H9 (cell line): ENCODE measurements around the gene DNHD1. TPM values are rescaled to one million over a fixed set of nuclear protein-coding genes. Genes with fewer than 3 reads are reported as not detected.

Source experiments
- DNase-seq: peaks from one replicate; pipeline ENCODE4 v3.0.0-alpha.2; 2017
- H2AFZ ChIP-seq: one replicate; pipeline ENCODE4 v1.6.1; 2013; ENCODE audit warnings: mild to moderate bottlenecking, low read length, control low read depth, moderate library complexity
- H2AK5ac ChIP-seq: 2 replicates; pipeline ENCODE4 v1.6.1; 2013; ENCODE audit warnings: low read length, control low read depth, mixed read lengths; ENCODE audit not compliant: insufficient read length
- H2BK120ac ChIP-seq: one replicate; pipeline ENCODE4 v1.6.1; 2013; ENCODE audit warnings: low read depth, mild to moderate bottlenecking, low read length, control low read depth, inconsistent platforms; ENCODE audit not compliant: poor library complexity, severe bottlenecking
- H2BK12ac ChIP-seq: 2 replicates; pipeline ENCODE4 v1.6.1; 2013; ENCODE audit warnings: low read length, control low read depth, mixed read lengths, low read depth; ENCODE audit not compliant: insufficient read length
- H2BK15ac ChIP-seq: 2 replicates; pipeline ENCODE4 v1.6.1; 2013; ENCODE audit warnings: low read depth, low read length, control low read depth
- H2BK20ac ChIP-seq: one replicate; pipeline ENCODE4 v1.6.1; 2013; ENCODE audit warnings: low read depth, mild to moderate bottlenecking, low read length, control low read depth, inconsistent platforms; ENCODE audit not compliant: poor library complexity, severe bottlenecking
- H2BK5ac ChIP-seq: 2 replicates; pipeline ENCODE4 v1.6.1; 2013; ENCODE audit warnings: low read length, control low read depth, mixed read lengths; ENCODE audit not compliant: insufficient read length
- H3K14ac ChIP-seq: 2 replicates; pipeline ENCODE4 v1.6.1; 2013; ENCODE audit warnings: low read length, control low read depth; ENCODE audit not compliant: insufficient read depth
- H3K18ac ChIP-seq: 2 replicates; pipeline ENCODE4 v1.6.1; 2013; ENCODE audit warnings: low read depth, mild to moderate bottlenecking, mixed read lengths, low read length, control low read depth; ENCODE audit not compliant: insufficient read length
- H3K23ac ChIP-seq: 2 replicates; pipeline ENCODE4 v1.6.1; 2013; ENCODE audit warnings: low read length, control low read depth, mixed read lengths, low read depth; ENCODE audit not compliant: insufficient read length
- H3K23me2 ChIP-seq: 2 replicates; pipeline ENCODE4 v1.6.1; 2013; ENCODE audit warnings: low read depth, mild to moderate bottlenecking, mixed read lengths, low read length, control low read depth; ENCODE audit not compliant: insufficient read length, poor library complexity, severe bottlenecking
- H3K27ac ChIP-seq: 2 replicates; pipeline ENCODE4 v1.5.1; 2013; ENCODE audit warnings: low read length, control low read depth, mixed read lengths, low read depth; ENCODE audit not compliant: insufficient read length
- H3K27me3 ChIP-seq: 2 replicates; pipeline ENCODE4 v1.6.1; 2013; ENCODE audit warnings: low read length, control low read depth, inconsistent platforms; ENCODE audit not compliant: insufficient read depth
- H3K4ac ChIP-seq: 2 replicates; pipeline ENCODE4 v1.6.1; 2013; ENCODE audit warnings: low read depth, mild to moderate bottlenecking, control low read depth, inconsistent platforms, low read length, moderate library complexity
- H3K4me1 ChIP-seq: 2 replicates; pipeline ENCODE4 v1.6.1; 2013; ENCODE audit warnings: low read length, control low read depth, inconsistent platforms; ENCODE audit not compliant: insufficient read depth
- H3K4me2 ChIP-seq: 2 replicates; pipeline ENCODE4 v1.6.1; 2013; ENCODE audit warnings: low read length, control low read depth, mixed read lengths; ENCODE audit not compliant: insufficient read length, insufficient read depth
- H3K56ac ChIP-seq: 2 replicates; pipeline ENCODE4 v1.6.1; 2013; ENCODE audit warnings: low read depth, mild to moderate bottlenecking, mixed read lengths, low read length, control low read depth; ENCODE audit not compliant: insufficient read length
- H3K79me1 ChIP-seq: 2 replicates; pipeline ENCODE4 v1.6.1; 2013; ENCODE audit warnings: low read depth, mild to moderate bottlenecking, moderate library complexity, low read length, control low read depth, inconsistent platforms; ENCODE audit not compliant: insufficient read depth, poor library complexity, severe bottlenecking
- H3K79me2 ChIP-seq: 2 replicates; pipeline ENCODE4 v1.6.1; 2013; ENCODE audit warnings: low read length, control low read depth, inconsistent platforms; ENCODE audit not compliant: insufficient read depth
- H3K9ac ChIP-seq: 2 replicates; pipeline ENCODE4 v1.6.1; 2013; ENCODE audit warnings: low read length, control low read depth, mixed read lengths; ENCODE audit not compliant: insufficient read length; ENCODE audit errors: extremely low read depth
- H3K9me3 ChIP-seq: one replicate; pipeline ENCODE4 v1.6.1; 2013; ENCODE audit warnings: low read depth, low read length, inconsistent platforms; ENCODE audit not compliant: control insufficient read depth
- H3T11ph ChIP-seq: one replicate; pipeline ENCODE4 v1.6.1; 2013; ENCODE audit warnings: mild to moderate bottlenecking, low read length, control low read depth, inconsistent platforms
- H4K20me1 ChIP-seq: one replicate; pipeline ENCODE4 v1.6.1; 2013; ENCODE audit not compliant: control insufficient read depth, insufficient read length, insufficient read depth
- H4K5ac ChIP-seq: 2 replicates; pipeline ENCODE4 v1.6.1; 2013; ENCODE audit warnings: low read depth, mild to moderate bottlenecking, mixed read lengths, low read length, control low read depth; ENCODE audit not compliant: insufficient read length
- H4K8ac ChIP-seq: replicated peaks from 2 replicates; pipeline ENCODE4 v1.6.1; 2013; ENCODE audit warnings: low read length, control low read depth, mixed read lengths, low read depth; ENCODE audit not compliant: insufficient read length
- H4K91ac ChIP-seq: 2 replicates; pipeline ENCODE4 v1.6.1; 2013; ENCODE audit warnings: low read depth, mild to moderate bottlenecking, moderate library complexity, mixed read lengths, low read length, control low read depth; ENCODE audit not compliant: insufficient read length
- H3K27ac Mint-ChIP-seq, 3 experiments: 2 replicates in 2 of 3; 3 replicates in 1 of 3; pipeline ENCODE4 v1.8.0; 2020 to 2021; ENCODE audit warnings: mixed read lengths in 3 of 3, mild to moderate bottlenecking in 1 of 3, moderate library complexity in 1 of 3
- H3K27me3 Mint-ChIP-seq: 2 replicates; pipeline ENCODE4 v1.8.0; 2021; ENCODE audit warnings: low read depth, mild to moderate bottlenecking, moderate library complexity, mixed read lengths
- H3K36me3 Mint-ChIP-seq, 3 experiments: 2 replicates in 2 of 3; 3 replicates in 1 of 3; pipeline ENCODE4 v1.8.0; 2020 to 2021; ENCODE audit warnings: low read depth in 3 of 3, mixed read lengths in 3 of 3; ENCODE audit not compliant: insufficient read depth in 1 of 3
- H3K4me1 Mint-ChIP-seq, 2 experiments: 2 replicates each; pipeline ENCODE4 v1.8.0; 2020; ENCODE audit warnings: mixed read lengths in 2 of 2
- H3K4me3 Mint-ChIP-seq, 2 experiments: 2 replicates in 1 of 2; 3 replicates in 1 of 2; pipeline ENCODE4 v1.8.0; 2020 to 2021; ENCODE audit warnings: mild to moderate bottlenecking in 2 of 2, mixed read lengths in 2 of 2, moderate library complexity in 1 of 2
- H3K9me3 Mint-ChIP-seq, 2 experiments: 2 replicates in 1 of 2; 3 replicates in 1 of 2; pipeline ENCODE4 v1.8.0; 2020; ENCODE audit warnings: mild to moderate bottlenecking in 2 of 2, mixed read lengths in 2 of 2, moderate library complexity in 1 of 2
- WGBS: extraction: QIAGEN DNeasy Blood & Tissue Kit; methylation state at CpG from one replicate; pipeline ENCODE4 v1.1.7; 2013; ENCODE audit warnings: missing lambda C conversion rate, low lambda C conversion rate, mixed read lengths; ENCODE audit not compliant: insufficient read length; ENCODE audit errors: extremely low coverage; 5-methylcytosine and 5-hydroxymethylcytosine counted together
- total RNA-seq: library from RNA; stranded (reverse); gene quantifications from 2 replicates; pipeline ENCODE4 v1.2.1, GENCODE V29; 2021
- TF ChIP-seq, protein P1 (sequence below): fragments of 200-600 bp; sonication (generic); conservative IDR thresholded peaks from 3 replicates; pipeline ENCODE4 v1.8.0; 2021; ENCODE audit warnings: antibody characterized with exemption, mild to moderate bottlenecking

Gene DNHD1
- total RNA-seq, 1 experiment from 2014 or later, result 3.5 TPM

- H3K56ac ChIP-seq, result no peak overlapping the region
- peak overlapping the region in 1 of 3 experiments; percentile 69; a peak in 1 of 7 replicates for H3K27ac Mint-ChIP-seq
- peaks cover 24 to 25% of the 10 kb centered on the region in 2 experiments for H3K4me1 Mint-ChIP-seq
- H3K4me2 ChIP-seq, result no peak overlapping the region
- H3K4me3 Mint-ChIP-seq, result no peak overlapping the region
- no peaks in the 10 kb centered on the region for H4K20me1 ChIP-seq
- no peak overlapping the region for H3K23ac ChIP-seq
- H4K91ac ChIP-seq, result no peak overlapping the region
- no peak overlapping the region for H3K18ac ChIP-seq
- H3K4ac ChIP-seq, result no peak overlapping the region
- no peak overlapping the region for H2BK12ac ChIP-seq
- H3K9me3 ChIP-seq, result no peaks in the 10 kb centered on the region
- no peaks in the 10 kb centered on the region for H3K27me3 Mint-ChIP-seq
- peak; percentile 73 for DNase-seq
- no peaks in the 10 kb centered on the region for H3K79me1 ChIP-seq
- no peak overlapping the region for H2AFZ ChIP-seq
- TF ChIP-seq, protein P1, sequence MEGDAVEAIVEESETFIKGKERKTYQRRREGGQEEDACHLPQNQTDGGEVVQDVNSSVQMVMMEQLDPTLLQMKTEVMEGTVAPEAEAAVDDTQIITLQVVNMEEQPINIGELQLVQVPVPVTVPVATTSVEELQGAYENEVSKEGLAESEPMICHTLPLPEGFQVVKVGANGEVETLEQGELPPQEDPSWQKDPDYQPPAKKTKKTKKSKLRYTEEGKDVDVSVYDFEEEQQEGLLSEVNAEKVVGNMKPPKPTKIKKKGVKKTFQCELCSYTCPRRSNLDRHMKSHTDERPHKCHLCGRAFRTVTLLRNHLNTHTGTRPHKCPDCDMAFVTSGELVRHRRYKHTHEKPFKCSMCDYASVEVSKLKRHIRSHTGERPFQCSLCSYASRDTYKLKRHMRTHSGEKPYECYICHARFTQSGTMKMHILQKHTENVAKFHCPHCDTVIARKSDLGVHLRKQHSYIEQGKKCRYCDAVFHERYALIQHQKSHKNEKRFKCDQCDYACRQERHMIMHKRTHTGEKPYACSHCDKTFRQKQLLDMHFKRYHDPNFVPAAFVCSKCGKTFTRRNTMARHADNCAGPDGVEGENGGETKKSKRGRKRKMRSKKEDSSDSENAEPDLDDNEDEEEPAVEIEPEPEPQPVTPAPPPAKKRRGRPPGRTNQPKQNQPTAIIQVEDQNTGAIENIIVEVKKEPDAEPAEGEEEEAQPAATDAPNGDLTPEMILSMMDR, result peak; percentile 61
- no peaks in the 10 kb centered on the region for H3K23me2 ChIP-seq
- H2BK15ac ChIP-seq, result no peak overlapping the region
- H2AK5ac ChIP-seq, result no peak overlapping the region
- no peaks in the 10 kb centered on the region for H3K79me2 ChIP-seq
- no peaks in the 10 kb centered on the region; a peak in 2 of 7 replicates for H3K36me3 Mint-ChIP-seq
- no peaks in the 10 kb centered on the region; a peak in 2 of 5 replicates for H3K9me3 Mint-ChIP-seq
- peaks cover 6% of the 10 kb centered on the region; the same call in 1 of the 2 replicates for H3K4me1 ChIP-seq
- H4K8ac ChIP-seq, result no peak overlapping the region
- H3K27me3 ChIP-seq, result no peaks in the 10 kb centered on the region
- no peak overlapping the region for H3T11ph ChIP-seq
- H4K5ac ChIP-seq, result no peak overlapping the region
- no peak overlapping the region for H3K27ac ChIP-seq
- no peak overlapping the region for H2BK20ac ChIP-seq
- H3K14ac ChIP-seq, result no peak overlapping the region; the same call in 1 of the 2 replicates
- WGBS, result no CpG with 5 or more reads among the region's 4 CpGs
- no peak overlapping the region for H2BK120ac ChIP-seq
- no peak overlapping the region for H2BK5ac ChIP-seq
- no peak overlapping the region for H3K9ac ChIP-seq
Observed at GRCh38 chr11:6568191-6568918, 71.3 kb downstream of the DNHD1 start.
